CD4-positive, alpha-beta T cell treated with Interleukin-12 subunit alpha and Interleukin-12 subunit beta, for 1 hour (primary cell): ENCODE data around the gene SCRT2.
"Not testable (repeated sequence)": the region's sequence is repeated elsewhere in the genome, so short reads cannot be mapped to it uniquely, and the experiment has no call there.

ENCODE experiments used
- DNase-seq: peaks from one replicate; pipeline ENCODE4 v3.0.0-alpha.2; 2020

The SCRT2 gene

DNA sequence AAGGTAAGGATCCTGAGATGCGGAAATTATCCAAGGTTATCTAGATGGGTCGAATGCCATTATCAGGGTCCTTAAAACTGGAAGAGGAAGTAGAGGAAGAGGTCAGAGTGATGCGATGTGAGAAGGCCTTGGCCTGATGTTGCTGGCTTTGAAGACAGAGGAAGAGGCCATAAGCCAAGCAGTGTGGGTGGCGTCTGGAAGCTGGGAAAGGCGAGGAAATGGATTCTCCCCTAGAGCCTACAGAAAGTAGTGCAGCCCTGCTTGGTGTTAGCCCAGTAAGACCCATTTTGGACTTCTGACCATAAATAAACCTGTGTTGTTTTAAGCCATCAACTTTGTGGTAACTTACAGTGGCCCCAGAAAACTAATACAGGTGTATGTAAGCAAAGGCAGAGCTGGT, 24.6 kb downstream of the SCRT2 start:
- no peak for DNase-seq

DNA sequence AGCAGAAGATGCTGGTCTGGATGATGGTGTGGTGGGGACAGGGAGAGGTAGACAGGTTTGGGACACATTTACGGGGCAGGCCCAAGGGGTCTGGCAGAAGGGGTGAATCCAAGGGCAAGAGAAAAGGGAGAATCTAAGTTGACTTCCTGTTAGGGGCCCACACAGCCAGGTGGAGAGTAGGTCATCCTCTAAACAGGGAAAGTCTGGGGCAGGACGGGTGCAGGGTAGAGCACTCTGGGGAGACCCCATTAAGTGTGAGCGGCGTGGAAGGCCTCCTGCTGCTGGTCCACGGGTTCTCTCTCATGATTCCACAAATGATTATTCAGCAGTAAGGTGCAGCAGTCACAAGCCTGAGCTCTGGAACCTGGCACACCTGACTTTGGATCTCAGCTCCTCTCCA, 25.3 kb downstream of the SCRT2 start:
- no peak for DNase-seq

DNA sequence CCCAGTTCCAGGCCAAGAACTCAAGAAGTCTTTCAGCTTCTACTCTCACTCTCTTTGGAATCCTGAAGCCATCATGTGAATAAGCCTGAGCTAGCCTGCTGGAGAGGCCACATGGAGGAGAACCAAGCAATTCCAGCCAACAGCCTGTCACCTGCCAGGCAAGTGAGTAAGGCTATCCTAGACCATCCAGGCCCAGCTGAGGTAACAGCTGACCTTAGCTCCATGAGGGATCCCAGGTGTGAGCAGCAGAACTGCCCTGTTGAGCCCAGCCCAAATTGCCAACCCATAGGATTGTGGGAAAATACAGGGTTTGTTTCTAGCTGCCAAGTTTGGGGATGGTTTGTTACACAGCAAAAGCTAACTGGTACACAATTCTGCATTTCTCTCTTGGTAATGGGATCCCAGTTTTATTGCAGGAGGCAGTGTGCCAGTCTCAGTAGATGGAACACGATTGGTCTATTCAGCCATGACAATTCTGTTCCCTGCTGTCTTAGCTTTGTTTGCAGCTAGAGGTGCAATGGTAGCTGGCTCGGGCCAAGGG, 28.1 kb downstream of the SCRT2 start:
- DNase-seq = no peak

DNA sequence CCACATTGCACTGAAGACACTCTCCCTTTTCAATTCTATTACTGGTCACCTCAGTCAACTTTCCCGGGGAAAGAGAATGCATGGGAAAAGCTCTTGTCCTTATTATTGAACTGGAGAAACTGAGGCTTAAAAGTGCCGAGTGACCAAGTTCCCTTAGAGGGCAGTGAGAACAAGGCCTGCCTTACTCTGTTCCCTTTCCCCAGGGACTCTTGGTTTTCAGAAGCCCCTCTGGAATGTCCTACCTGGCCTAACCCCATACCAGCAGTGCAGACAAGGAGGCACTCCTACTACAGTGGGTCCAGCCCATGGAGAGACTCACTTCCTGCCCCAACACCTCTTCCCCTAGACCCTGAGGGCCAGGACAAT, 28.8 kb downstream of the SCRT2 start:
- no peak for DNase-seq

DNA sequence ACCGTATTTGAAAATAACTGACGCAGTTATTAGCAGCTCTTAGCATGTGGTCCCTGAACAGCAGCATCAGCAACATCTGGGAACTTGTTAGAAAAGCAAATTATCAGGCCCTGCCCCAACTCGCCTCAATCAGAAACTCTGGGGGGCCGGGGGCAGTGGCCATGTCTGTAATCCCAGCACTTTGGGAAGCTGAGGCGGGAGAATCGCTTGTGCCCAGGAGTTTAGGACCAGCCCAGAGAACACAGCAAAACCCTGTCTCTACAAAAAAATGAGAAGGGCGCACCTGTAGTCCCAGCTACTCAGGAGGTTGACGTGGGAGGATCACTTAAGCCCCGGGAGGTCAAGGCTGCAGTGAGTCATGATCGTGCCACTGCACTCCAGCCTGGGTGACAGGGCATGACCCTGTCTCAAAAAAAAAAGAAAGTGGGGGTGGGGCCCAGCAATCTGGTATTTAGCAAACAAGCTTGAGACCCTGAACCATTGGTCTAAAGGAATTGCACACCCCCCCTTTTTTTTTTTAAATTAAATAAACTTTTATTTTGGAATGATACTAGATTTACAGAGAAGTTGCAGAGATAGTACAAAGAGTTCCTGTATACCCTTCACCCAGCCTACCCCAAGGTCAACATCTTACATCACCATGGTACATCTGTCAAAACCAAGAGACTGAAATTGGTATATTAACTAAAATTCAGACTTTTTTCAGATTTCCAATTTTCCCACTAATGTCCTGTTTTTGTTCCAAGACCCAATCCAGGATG, 29.3 kb downstream of the SCRT2 start:
- DNase-seq = no peak

DNA sequence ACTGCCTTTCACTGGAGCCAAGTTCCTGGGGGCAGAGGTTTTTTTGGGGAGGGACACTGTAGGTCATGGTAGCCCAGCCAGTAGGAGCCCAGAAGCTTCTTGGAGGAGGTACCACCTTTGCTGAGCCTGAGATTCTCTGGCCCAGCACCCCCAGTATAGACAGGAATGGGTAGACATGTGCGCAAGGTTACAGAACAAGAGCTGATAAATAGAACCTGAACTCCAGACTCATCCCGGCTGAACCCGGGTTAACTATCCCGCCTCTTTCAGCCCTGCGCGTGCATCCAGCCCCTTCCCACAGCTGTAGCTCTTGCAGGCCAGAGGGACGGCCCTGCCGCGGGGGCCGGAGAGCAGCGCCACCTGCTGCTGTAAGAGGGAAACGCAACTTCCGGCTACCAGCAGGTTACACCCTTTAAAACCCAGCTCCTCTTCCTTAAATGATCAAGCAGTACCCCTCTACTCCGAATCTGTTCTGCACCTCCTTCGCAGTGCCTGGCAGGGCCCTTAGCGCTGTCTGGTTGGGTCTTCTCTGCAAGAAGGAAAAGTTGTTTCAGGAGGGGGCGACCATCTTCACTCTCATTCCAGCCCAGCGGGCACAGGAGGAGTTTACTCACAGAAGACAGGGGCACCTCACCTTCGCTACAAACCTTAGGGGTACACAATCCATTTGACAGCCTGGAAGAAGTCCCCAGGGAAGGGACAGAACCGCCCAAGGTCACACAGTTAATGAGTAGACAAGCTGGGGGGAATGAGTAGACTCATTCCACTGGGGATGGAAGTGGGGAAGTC, 30.1 kb downstream of the SCRT2 start:
- peak; percentile 73 for DNase-seq

DNA sequence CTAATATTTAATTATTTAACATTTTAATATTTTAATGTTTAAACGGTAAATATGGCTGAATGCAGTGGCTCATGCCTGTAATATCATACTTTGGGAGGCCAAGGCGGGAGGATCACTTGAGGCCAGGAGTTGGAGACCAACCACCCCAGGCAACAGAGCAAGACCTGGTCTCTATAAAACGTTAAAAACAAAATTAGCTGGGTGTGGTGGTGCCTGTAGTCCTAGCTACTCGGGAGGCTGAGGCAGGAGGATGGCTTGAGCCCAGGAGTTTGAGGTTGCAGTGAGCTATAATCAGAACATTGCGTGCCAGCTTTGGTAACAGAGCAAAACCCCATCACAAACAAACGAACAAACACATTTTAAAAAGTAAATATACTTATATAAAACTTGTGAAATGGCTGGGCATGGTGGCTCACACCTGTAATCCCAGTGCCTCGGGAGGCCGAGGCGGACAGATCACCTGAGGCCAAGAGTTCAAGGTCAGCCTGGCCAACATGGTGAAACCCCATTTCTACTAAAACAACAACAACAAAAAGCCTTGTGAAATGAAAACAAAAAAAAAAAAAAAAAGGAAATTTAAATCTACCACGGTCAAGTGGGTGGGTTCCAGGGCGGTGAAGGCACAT, 30.8 kb downstream of the SCRT2 start:
- DNase-seq = no peak

DNA sequence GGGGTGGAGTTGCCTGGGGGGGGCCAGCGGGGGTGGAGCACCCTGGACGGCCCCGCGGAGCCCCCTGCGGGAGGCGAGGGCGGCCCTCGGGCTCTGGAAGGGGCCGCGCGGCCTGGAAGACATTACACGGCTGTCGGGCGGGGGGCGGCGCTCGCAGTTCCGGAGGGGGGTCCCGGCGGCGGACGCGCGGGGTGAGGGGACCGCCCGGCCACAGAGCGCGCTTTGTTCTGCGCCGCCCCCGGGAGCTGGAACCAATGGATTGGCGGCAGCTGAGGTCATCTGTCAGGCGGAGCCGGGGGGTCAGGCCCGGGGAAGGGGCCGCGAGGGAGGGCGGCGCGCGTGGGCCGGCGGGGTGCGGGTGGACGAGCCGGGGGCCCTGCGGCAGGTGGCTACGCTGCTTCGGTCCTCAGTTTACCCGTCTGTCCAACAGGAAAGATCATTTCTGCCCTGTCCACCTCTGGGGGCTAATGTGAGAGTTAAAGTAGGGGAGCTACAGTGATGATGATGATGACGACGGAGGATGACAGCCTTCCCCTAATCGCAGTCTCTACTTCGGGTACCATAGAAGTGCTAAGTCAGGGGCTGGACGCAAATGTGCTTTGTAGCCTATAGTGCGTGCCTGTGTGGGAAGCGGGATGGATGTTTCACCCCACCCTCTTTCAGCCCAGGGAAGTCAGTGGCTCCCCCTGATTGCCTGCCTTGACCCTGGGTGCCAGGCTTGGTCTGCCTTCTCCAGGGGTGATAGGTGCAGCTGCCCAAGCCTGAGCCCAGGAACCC, 33.0 kb downstream of the SCRT2 start:
- DNase-seq = no peak

DNA sequence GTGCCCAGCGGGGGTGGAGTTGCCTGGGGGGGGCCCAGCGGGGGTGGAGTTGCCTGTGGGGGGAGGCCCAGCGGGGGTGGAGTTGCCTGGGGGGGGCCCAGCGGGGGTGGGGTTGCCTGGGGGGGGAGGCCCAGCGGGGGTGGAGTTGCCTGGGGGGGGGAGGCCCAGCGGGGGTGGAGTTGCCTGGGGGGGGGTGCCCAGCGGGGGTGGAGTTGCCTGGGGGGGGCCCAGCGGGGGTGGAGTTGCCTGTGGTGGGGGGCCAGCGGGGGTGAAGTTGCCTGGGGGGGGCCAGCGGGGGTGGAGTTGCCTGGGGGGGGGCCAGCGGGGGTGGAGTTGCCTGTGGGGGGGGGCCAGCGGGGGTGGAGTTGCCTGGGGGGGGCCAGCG, 33.6 kb downstream of the SCRT2 start:
- not testable (repeated sequence) for DNase-seq

DNA sequence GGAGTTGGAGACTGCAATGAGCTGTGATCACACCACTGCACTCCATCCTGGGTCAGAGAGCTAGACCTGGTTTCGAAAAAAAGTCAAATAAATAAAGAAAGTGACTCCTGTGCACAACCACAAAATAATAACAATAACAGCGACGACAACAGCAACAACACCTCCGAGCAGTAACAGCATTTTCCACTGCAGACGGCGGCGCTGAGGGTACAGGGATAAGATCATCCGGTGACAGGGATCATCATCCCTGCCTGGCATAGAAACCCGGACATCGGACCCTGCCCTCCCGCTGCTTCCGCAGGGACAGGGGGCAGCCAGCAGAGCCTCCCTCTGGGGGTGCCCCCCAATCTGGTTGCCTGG, 34.1 kb downstream of the SCRT2 start:
- no peak for DNase-seq

DNA sequence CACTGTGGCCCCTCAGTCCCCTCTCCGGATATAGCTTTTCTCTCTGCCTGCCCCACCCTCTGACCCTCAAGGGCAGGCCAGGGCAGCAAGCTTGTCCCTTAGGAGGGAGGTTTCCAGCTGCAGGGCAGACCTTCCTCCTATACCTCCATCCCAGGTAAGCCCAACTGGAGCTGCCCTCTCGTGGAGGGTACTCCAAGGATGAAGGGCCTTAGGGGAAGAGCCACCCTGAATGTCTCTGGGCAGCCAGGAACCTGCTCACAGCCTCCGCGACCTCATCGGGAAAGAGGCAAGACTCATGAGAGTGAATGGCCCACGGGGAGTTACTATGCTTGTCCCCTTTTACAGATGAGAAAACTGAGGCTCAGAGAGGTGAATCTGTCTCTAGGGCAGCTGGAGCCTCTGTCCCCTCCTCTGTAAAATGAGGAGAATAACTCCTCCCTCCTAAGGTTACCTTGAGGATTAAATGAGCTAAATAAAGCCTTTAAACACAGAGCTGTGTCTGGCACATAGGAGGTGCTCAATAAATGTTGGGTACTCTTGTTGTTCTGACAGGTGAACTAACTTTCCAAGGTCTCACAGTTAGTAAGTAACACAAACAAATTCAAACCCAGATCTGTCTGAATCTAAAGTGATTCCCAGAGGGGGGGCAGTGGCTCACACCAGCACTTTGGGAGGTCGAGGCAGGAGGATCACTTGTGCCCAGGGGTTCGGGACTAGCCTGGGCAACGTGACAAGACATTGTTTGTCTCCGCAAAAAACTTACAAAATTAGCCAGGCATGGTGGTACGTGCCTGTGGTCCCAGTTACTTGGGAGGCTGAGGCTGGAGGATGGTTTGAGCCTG, 34.7 kb downstream of the SCRT2 start:
- DNase-seq = no peak

DNA sequence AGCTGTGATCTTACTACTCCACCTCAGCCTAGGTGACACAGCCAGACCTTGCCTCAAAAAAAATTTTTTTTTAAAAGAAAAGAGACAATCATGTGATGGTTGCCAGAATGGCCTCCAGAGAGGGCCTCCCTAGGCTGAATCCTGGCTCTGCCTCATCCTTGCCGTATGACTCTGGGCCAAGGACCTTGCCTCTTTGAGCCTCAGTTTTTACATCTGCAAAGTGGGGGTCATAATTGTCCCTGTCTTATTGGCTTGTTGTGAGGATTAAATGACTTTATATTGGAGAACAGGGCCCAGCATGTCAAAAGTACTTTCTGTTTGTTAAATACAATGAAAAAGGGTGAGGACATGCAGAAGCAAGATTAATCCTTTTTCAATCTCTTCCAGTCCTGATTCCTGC, 37.0 kb downstream of the SCRT2 start:
- no peak for DNase-seq

DNA sequence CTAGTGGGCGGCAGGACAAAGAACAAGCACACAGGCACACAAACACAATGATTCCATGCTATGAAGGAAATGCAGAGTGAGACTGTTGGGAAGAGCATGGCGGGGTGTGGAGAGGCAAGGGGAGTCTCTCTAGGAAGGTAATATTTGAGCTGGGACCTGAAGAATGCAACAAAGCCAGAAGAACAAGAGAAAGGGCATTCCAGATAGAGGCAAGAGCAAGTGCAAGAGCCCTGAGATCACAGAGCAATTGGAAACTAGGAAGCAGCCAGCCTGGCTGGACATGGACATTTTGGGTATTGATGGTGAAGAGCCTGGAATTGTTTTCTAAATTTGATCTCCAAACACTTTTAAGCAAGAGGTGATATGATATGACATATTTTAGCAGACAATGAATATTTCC, 38.0 kb downstream of the SCRT2 start:
- DNase-seq = no peak

DNA sequence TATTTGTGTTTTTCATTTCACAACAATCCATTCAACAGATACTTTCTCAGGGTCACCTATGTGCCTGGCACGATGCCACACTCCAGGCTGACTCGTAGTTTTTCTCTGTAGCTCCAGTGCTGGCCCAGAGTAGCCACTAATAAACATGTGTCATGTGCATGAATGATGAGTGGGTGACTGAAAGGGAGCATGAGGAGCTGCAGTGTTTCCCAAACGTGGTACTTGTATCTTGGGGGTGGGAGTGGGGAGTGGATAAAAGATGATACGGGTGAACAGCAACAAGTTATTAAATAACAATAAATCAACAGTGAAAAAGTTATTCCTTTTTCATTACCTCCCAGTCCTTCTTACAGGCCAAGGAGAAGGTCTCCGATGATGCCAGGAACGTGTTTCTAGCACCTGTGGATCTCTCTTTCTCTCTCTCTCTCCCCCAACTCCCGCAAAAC, 39.7 kb downstream of the SCRT2 start:
- no peak for DNase-seq

DNA sequence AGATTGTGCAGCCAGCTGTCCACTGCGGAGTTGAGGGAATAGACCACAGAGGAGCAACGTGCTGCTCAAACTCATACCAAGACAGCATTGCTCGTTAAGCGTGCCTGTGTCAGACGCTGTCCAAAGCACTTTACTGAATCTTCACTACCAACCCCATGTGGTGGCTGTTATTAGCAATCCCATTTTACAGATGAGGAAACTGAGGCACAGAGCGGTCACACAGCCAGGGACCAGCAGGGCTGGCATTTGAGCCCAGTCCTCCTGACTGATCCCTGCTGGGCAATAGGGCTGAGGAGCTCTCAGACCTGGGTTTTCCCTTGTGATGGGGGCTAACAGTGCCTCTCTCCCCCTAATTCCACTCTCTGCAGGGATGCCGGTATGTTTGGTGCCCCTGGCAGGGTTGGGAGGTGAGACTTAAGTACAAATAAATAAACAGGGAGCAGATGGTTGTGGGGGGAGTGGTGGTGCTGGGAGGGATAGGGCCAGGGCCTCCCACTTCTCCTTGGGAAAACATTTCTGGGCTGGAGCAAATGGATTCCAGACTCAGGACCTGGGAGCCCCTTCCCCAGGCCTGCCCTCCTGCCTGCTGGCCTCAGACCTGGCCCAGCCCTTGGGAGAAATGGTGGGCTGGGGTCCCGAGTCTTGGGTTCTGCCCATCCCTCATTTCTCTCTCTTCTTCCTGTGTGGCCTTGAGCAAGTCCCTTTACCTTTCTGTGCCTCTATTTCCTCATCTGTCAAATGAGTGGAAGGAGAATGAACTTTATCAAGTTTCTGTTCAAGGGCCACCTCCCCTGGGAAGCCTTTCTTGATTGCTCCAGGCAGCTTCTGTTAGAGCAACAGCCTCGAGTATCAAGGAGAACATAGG, 40.3 kb downstream of the SCRT2 start:
- no peak for DNase-seq

DNA sequence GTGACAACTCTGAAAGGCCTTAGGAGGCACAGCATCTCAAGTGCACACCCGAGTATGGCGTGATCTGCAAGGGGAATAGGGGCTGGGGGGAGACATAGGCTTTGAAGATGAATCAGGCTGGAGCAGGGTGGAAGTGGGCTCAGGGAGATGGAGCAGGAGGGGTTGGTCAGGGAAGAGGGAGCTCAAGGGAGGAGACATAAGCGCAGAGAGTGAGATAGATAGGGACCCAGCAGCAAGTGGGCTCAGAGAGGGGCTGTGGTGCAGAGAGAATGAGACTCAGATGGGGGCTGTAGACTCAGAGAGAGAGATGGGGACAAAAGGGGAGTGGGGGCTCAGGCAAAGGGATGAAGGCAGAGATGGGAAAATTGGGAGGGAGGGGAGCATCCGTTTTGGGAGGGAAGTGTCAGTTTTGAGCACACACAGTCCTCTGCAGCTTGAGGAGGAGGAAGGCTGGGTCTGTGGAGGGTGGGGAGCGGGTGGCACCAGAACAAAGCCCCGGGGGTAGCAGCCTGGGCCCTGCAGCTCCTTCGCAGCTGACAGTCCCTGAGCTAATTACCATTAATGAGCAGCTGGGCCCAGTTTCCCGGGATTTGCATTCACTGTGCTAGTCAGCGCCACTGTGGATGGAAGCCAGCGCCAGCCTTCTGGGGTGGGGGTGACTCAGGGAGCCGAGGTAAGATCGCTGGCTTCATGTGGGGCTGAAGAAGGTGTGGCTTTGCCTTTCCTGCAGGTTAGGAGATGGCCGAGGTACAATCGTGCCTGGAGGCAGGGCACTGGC, 41.3 kb downstream of the SCRT2 start:
- no peak for DNase-seq

DNA sequence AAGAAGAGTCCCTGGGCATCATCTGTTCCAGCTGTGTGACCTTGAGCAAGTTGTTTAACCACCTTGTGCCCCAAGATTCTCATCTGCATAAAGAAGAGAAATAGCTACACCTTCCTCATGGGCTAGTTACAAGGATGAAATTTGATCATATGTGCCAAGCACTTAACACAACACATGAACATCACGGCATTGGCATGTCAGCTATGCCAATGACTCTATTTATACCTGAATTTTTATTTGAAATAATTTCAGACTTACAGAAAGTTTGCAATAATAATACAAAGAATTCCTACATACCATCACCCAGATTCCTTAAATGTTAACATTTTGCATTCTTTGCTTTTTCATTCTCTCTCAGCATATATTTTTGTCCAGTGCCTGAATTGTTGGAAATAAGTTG, 44.5 kb downstream of the SCRT2 start:
- no peak for DNase-seq

DNA sequence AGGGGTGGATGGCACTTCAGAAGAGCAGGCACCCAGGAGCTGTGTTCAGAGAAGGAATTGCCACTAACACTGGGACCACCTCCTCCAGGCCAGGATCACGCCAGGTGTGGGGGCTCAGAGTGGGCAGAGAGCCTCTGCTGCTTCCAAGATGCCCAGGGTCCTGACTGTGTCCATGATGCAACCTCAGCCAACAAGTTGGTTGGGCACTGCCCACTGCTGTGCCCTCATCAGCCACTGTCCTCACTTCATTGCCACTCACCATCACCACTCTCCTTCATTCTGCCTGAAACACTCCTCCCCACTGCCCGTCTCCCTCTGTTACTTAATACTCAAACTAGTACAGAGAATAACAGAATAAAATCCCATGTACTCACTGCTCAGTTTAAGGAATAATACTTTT, 49.0 kb downstream of the SCRT2 start:
- DNase-seq = no peak

DNA sequence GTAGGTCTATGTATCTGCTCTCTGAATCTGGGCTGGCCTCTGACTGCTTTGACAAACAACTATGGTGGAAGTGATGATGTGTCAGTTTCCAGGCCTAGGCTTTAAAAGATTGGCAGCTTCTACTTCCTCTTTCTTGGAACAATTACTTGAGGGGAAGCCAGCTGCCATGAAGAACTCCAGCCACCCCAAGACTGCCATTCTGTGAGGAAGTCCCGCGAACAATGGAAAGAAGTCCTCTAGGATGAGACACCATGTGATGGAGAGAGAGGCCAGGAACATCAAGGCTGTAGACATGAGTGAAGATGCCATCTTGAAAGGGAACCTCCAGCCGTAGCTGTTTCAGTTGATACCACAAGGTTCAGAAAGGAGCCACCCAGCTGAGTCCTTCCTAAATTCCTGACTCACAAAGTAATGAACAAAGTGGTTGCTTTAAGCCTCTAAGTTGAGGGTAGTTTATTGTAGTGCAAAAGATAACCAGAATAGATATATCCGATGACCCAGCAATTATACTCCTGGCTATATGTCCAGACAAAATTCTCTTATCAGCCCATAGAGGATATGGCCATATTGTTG, 50.2 kb downstream of the SCRT2 start:
- DNase-seq = no peak

DNA sequence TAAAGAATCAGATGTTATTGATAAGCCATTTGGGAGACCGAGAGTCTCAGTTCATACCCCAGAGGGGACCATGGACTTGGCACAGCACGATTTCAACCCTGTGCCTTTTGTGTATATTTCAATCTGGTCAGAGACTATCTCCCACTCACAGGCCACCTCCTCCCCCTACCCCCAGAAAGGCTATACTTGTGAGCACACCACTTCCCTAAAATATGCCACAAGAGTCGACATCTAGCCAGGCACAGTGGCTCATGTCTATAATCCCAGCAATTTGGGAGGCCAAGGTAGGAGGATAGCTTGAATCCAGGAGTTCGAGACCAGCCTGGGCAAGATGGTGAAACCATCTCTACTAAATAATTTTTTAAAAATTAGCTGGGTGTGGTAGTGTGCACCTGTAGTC, 51.9 kb downstream of the SCRT2 start:
- no peak for DNase-seq
